HG03045 (cell line): Measurements from ENCODE around the gene GABRD.

Experiments used
- ATAC-seq: cut with Tn5 transposase; IDR thresholded peaks from one replicate; pipeline ENCODE4 v1.9.1; 2021; ENCODE audit warnings: mild to moderate bottlenecking, moderate library complexity; ENCODE audit not compliant: unreplicated experiment

Gene GABRD

DNA sequence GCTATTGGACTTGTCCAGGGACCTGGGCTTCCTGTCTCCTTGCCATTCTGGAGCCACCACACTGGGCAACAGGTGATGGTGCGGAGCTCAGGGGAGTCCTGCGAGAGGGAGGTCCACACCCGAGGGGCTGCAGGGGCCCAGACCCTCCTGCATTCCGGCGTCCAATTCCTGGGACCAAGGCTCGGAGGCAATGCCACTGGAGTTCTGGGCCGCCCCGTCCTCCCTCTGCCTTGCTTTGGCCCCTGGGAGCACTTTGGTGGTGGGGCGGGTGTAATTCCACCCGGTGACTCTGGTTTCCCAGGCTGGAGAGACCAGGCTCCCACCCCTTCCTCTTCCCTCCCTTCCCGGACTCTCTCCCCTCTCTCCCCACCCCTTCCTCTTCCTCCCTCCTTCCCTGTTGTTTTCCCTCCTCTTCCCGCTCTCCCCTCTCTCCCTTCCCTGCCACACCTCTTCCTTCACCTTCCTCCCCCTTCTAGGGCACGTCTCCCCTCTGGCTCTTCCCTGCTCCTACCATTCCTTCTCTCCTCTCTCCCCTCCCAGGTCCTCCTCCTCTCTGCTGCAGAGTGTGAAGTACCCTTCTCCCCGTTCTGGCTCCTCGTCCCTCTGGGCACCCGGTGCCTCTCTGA, 33.0 kb downstream of the GABRD start:
- ATAC-seq = no peak

DNA sequence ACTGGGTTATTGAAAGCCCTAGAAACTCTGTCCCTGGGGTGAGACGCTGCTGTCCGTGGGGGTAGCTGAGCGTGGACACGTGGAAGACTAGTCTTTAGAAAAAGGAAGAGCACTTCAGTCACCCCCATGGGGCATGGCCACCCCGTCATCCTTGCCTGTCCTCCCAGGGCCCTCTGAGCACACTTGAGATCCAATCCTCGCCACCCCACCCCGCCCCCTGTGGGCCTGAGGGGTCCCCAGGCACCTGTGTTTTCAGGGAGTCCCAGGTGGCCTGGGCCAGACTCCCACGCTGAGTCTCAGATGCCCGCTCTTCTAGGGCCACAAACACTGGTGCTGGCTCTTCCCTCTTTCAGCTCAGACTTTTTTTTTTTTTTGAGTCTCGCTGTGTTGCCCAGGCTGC, 33.6 kb downstream of the GABRD start:
- no peak for ATAC-seq

DNA sequence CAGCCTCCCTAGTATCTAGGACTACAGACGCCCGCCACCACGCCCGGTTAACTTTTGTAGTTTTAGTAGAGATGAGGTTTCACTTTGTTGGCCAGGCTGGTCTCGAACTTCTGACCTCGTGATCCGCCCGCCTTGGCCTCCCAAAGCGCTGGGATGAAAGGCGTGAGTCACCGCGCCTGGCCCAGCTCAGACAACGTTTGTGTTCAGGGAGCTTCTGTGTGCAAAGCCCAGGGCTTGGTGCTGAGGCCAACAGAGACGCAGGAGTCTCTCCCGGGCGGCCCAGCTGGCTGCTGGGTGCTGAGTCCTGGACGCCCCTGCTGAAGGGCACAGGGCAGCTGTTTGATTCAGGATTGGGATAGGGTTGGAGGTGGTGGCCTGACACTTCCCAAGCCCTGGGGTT, 34.1 kb downstream of the GABRD start:
- ATAC-seq = no peak

GRCh38 chr1:2053784-2054376, 34.7 kb downstream of the GABRD start:
- ATAC-seq = no peak

- ATAC-seq = no peak
These were observed 35.4 kb downstream of the GABRD start for GRCh38 chr1:2054560-2054959.

DNA sequence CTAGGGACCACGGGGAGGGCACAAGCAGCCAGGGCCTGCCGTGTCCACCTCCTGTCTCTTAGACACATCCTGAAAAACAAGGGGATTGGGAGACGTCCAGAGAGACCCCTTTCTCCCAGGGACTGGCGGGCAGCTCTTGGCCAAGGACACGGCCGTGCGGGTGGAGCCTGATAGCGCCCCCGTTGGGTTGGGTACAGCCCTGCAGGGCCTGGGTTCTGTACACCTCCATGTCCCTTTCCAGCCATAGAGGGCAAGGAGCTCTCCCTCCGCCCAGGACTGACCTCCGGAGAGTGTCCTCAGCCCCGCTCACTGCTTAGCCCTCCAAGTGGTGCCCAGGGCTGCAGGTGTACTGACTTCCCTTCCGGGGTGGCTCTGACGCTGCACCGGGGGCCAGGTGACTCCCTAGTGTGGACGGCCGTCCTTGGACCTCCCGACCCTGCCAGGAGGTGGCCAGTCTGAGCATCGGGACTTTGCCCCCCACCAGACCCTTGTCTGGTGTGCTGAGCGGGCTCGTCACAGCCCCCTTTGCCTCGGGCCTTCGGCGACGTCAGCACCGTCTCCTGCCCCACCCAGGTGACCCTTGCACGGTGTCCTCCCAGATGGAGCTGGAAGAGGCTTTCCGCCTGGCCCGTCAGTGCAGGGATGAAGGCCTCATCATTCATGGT, 36.9 kb downstream of the GABRD start:
- ATAC-seq = no peak

- no peak for ATAC-seq
These were observed 37.9 kb downstream of the GABRD start for GRCh38 chr1:2056955-2057590.

- ATAC-seq = no peak
These were observed 40.3 kb downstream of the GABRD start for GRCh38 chr1:2059290-2059953.

DNA sequence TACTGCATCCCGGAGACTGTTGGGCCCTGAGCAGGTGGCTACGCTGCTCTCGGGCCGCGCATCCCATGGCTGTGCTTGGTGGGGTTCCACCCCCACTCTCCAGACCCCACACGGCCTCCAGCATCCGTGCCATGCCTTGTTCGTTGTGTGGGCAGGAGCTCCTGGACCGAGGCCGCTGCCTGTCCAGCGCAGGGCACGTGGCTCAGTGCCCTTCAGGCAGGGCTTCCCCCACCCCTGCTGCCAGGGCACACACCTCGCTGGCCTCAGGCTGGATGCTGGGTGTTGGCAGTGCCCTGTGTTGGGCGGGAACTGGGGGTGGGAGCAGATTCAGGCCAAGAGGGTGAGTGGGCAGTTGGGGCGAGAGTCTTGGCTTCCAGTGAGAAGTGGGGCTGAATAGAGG, 40.9 kb downstream of the GABRD start:
- no peak for ATAC-seq

- no peak for ATAC-seq
These were observed 41.4 kb downstream of the GABRD start for GRCh38 chr1:2060535-2060934.

- ATAC-seq = no peak
These were observed 42.1 kb downstream of the GABRD start for GRCh38 chr1:2061065-2061778.

- ATAC-seq = no peak
These were observed 46.6 kb downstream of the GABRD start for GRCh38 chr1:2065699-2066098.

- no peak for ATAC-seq
These were observed 48.2 kb downstream of the GABRD start for GRCh38 chr1:2067393-2067792.

DNA sequence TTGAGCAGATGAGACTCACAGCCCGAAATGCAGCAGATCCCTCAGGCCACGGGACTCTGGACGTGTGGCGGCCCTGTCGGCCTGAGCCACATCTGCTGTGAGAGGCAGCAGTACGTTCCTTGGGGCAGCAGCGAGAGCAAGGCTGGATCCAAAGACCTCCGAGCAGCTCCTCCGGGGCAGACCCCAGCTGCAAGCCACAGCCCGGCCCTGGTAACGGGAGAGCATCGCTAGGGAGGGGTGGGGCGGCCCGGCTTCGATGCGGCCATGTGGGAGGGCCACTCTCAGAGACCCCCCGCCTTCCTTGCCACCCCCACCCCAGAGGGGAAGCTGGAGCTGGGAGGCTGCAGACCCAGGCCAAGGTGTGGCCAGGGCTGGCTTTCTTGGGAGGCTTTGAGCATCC, 48.8 kb downstream of the GABRD start:
- no peak for ATAC-seq

- ATAC-seq = no peak
These were observed 49.8 kb downstream of the GABRD start for GRCh38 chr1:2068951-2069350.

DNA sequence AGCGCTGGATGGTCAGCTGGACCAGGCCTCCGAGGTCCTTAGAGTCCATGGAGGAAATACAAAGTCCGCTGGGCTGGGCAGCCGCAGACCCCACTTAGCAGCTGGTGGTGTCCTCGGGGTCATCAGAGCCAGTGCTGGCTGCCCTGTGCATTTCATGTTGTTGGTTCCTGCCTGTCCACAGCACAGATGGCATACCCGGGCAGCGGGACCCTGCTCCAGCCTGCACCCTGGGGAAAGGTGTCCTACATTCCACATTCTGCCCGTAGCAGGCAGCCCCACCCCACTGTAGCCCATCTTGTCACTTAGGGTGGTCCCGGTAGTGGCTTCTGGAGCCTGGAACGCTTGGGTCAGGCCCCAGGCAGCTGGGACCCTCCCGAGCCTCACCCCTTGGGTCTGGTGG, 50.9 kb downstream of the GABRD start:
- ATAC-seq = no peak

DNA sequence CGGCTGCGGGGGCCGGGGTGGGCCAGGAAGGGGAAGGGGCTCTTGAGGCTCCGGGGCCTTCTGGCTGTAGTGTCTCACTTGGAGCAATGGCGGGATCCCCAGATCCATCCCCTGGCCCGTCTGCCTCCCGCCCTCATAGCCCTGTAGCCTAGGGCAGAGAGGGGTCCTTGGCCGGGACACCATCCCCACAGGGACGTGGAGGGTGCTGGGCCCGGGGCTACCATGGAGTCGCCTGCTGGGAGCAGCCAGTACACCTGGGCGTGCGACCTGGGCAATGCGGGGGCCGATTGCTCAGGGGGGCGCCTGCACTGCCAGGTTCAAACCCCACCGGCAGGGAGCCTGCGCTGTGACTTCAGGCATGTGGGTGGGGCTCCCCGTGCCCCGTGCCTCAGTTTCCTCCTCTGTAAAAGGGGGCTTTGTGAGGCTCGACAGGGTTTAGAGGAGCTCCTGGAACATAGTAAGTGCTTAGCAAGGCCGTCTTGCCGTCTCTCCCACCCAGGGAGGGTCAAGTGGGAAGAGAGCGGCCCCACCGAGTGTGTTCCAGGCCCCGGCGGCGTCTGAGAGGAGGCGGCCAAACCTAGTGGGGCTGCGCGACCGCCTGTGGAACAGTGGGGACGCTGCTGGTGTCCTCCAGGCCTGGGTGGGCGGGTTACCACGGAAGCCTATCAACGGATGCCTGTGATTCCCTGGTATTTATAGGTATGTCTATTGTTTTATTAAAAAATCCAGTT, 51.8 kb downstream of the GABRD start:
- ATAC-seq = no peak

- ATAC-seq = no peak
These were observed 53.1 kb downstream of the GABRD start for GRCh38 chr1:2072109-2072806.

DNA sequence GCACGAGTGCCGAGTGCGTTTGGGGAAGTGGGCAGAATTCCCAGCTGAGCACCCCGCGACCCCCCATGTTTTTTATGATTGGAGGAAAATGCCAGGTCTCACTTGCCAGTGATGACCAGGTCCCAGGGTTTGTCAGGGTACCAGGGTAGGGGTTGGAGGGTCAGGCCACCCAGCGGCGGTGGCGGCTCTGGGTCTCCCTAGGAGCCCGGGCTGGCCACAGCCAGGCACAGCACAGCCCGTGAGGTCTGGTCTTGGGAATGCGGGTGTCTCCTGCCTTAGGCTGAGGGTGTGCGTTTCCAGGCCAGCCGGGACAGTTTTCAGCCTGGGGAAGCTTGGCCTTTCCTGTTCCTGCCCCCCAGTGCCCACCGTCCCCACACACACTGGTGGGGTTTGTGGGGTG, 53.7 kb downstream of the GABRD start:
- ATAC-seq = no peak
